ENCODE results near the gene APCDD1L. TPM values are rescaled to one million over a fixed set of nuclear protein-coding genes. Genes with fewer than 3 reads are reported as not detected.

APCDD1L gene
- total and polyA plus RNA-seq, 8 donors = 0.16 to 1.8 (median 0.32) TPM

DNA sequence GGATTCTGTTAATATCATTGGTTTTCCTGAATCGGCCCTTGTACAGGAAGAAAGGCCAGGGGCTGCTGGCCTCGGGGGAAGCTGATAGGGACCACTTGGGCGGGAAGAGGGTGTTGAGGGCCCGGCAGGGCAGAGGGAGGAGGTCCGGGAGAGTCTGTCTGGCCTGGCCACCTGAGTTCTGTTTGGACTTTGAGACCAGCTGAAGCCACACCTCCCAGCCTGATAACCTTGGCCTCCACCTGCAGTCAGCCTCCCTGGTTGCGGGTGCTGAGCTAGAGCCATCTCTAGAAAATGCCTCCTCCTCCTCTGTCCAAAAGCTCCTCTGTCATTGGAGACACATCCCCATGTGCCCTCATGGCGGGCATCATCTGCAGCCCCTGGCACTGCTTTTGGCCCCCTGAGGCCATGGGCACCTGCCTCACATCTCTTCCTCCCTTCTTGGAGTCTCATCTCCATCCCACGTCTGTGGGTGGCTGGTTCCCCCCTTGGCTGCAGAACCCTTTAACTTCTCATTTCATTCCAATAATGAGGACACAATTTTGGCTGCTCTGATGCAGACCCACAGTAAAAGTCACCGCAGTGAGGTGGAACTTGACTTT lies 16.6 kb downstream of the APCDD1L start:
- TF ChIP-seq, protein P1, sequence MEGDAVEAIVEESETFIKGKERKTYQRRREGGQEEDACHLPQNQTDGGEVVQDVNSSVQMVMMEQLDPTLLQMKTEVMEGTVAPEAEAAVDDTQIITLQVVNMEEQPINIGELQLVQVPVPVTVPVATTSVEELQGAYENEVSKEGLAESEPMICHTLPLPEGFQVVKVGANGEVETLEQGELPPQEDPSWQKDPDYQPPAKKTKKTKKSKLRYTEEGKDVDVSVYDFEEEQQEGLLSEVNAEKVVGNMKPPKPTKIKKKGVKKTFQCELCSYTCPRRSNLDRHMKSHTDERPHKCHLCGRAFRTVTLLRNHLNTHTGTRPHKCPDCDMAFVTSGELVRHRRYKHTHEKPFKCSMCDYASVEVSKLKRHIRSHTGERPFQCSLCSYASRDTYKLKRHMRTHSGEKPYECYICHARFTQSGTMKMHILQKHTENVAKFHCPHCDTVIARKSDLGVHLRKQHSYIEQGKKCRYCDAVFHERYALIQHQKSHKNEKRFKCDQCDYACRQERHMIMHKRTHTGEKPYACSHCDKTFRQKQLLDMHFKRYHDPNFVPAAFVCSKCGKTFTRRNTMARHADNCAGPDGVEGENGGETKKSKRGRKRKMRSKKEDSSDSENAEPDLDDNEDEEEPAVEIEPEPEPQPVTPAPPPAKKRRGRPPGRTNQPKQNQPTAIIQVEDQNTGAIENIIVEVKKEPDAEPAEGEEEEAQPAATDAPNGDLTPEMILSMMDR (IDR thresholded peaks at IDR 0.05) = no peak
- FAIRE-seq (no peak), ATAC-seq (no peak), DNase-seq (no peak)
- Histone ChIP-seq H3K9me3 (no peaks in the 10 kb centered on the region), H3K4me3 (no peak overlapping the region), H3K27me3 (no peaks in the 10 kb centered on the region), H3K4me1 (no peaks in the 10 kb centered on the region), H3K27ac (no peak overlapping the region), H3K36me3 (no peaks in the 10 kb centered on the region)
- 45 to 47% methylated on average over 9 of the region's 9 CpGs for WGBS, 2 donors
- intact Hi-C loops (cut with DNase I) = no loop called here

DNA sequence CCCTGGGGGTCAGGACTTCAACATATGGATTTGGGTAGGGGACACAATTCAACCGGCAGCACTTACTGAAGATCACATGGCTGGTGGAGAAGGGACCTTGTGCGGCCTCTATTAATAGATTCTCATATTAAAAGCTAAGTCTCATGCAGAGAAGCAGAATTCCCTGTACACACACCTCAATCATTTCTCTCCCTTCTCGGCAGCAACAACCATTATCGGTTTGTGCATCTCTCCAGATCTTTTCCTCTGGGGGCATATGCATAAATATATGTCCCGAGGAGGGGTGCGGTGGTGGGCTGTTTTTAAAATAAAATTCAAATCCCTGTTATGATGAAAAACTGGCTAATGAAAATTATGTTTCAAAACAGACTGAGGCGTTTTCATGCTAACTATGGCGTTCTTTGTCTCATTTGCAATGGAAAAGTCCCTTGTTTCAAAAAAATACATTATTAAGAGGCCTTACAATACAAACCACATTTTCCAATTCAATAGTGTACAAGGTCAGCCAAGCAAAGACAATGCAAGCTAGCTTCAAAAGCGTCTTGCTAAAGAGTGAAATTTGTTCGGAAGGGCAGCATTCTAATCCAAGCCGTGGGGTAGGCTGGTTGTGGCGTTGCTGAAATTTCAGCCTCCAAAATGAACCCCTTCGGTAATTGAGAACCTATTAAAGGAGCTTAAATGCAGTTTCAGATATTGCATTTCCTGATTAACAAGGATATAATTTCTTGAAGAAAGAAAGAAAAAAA lies 17.3 kb downstream of the APCDD1L start:
- no peak overlapping the region for H3K4me3 ChIP-seq
- H3K36me3 ChIP-seq = no peaks in the 10 kb centered on the region
- intact Hi-C loops (cut with DNase I) = no loop called here
- H3K9me3 ChIP-seq = no peaks in the 10 kb centered on the region
- H3K4me1 ChIP-seq = no peaks in the 10 kb centered on the region
- WGBS, 2 donors = 87 to 90% methylated on average over 13 of the region's 13 CpGs
- H3K27ac ChIP-seq = no peak overlapping the region
- H3K27me3 ChIP-seq = no peaks in the 10 kb centered on the region
- TF ChIP-seq, protein P1 (IDR thresholded peaks at IDR 0.05) = no peak
- DNase-seq (no peak), FAIRE-seq (no peak), ATAC-seq (no peak)

DNA sequence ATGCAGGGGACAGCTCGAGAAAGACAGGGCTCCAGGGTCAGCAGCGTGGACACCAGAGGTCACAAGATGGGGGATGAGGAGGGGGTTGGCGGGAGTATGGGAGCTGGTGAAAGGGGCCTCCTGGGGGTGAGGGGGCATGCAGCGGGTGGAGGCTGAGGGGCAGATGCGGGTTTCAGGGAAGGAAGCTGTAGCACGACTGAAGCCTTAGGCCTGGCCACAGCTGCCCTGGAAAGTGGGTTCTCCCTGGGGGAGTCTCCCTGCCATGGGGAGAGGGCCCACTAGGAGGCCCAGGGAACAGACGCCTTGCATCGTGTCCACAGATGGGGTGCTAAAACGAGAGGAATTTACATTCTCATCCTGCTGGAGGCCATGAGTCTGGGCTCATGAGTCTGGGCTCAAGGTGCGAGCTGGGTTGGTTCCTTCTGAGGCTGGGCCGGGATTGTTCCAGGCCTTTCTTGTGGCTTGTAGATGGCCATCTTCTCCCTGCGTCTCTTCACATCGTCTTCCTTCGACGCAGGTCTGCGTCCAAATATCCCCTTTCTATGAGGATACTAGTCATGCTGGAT lies 18.0 kb downstream of the APCDD1L start:
- Histone ChIP-seq H3K27ac (no peak overlapping the region), H3K36me3 (no peaks in the 10 kb centered on the region), H3K4me3 (no peak overlapping the region), H3K4me1 (no peaks in the 10 kb centered on the region), H3K9me3 (no peaks in the 10 kb centered on the region), H3K27me3 (no peaks in the 10 kb centered on the region)
- TF ChIP-seq, protein P1 (IDR thresholded peaks at IDR 0.05) = no peak
- no peak for ATAC-seq
- intact Hi-C loops (cut with DNase I) = no loop called here
- FAIRE-seq = no peak
- DNase-seq = no peak
- WGBS, 2 donors = 88 to 90% methylated on average over 16 of the region's 16 CpGs

DNA sequence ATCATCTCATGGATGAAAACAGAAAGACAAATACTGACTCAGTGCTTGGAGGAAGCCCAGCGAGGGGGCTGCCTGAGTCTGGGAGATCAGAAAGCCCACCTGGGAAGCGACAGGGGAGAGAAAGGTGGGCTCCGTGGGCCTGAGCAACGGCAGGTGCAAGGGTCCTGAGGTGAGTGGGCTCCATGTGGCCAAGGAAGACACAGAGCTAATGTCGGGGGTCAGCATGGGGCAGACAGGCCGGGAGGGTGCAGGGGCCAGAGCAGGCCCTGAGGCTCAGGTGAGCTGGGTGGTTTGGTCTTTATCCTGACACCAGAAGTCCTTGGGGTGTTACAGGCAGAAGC lies 18.8 kb downstream of the APCDD1L start:
- H3K9me3 ChIP-seq = no peaks in the 10 kb centered on the region
- H3K4me3 ChIP-seq = no peak overlapping the region
- H3K27ac ChIP-seq = no peak overlapping the region
- WGBS, 2 donors = 83 to 93% methylated on average over 6 of the region's 6 CpGs
- DNase-seq (no peak), ATAC-seq (no peak), FAIRE-seq (no peak)
- no peaks in the 10 kb centered on the region for H3K36me3 ChIP-seq
- H3K4me1 ChIP-seq = no peaks in the 10 kb centered on the region
- H3K27me3 ChIP-seq = no peaks in the 10 kb centered on the region
- intact Hi-C loops (cut with DNase I) = no loop called here
- TF ChIP-seq, protein P1 (IDR thresholded peaks at IDR 0.05) = no peak
